ENCODE measurements around the gene RAD51AP1. TPM values are rescaled to one million over a fixed set of nuclear protein-coding genes. Genes with fewer than 3 reads are reported as not detected.

RAD51AP1 gene
- total and polyA plus RNA-seq, 12 donors, result 0.35 to 3.4 (median 1.1) TPM

DNA sequence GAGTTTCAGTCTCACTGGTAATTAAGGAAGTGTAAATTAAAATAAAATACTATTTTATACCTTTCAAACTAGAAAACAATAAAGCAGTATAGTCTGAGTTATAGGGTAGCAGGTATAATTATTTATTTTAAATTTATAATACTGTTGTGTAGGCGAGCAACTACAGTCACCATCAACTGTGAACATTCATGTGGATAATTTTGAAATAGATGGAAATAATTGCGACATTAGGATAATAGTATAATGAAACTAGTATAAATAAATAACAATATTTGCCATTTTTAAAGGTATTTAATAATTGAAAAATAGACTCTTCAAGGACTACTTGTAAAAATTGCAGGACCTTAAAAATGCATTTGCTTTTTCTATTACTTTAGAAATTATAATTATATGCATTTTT is 19.5 kb downstream of the RAD51AP1 start:
- Histone ChIP-seq H3K4me1 (peaks cover 0 to 31% (median 3%) of the 10 kb centered on the region in 9 donors), H3K27me3 (peaks cover 0 to 13% (median 0%) of the 10 kb centered on the region in 7 donors), H3K9me3 (no peaks in the 10 kb centered on the region), H3K4me3 (no peak overlapping the region), H3K36me3 (peaks cover 0 to 10% (median 0%) of the 10 kb centered on the region in 9 donors), H3K27ac (no peak overlapping the region)
- 97 to 100% methylated on average over 2 of the region's 2 CpGs for WGBS, 2 donors
- DNase-seq (no peak), ATAC-seq (no peak)
- intact Hi-C loops (cut with DNase I), result no loop called here
- TF ChIP-seq, protein P1, sequence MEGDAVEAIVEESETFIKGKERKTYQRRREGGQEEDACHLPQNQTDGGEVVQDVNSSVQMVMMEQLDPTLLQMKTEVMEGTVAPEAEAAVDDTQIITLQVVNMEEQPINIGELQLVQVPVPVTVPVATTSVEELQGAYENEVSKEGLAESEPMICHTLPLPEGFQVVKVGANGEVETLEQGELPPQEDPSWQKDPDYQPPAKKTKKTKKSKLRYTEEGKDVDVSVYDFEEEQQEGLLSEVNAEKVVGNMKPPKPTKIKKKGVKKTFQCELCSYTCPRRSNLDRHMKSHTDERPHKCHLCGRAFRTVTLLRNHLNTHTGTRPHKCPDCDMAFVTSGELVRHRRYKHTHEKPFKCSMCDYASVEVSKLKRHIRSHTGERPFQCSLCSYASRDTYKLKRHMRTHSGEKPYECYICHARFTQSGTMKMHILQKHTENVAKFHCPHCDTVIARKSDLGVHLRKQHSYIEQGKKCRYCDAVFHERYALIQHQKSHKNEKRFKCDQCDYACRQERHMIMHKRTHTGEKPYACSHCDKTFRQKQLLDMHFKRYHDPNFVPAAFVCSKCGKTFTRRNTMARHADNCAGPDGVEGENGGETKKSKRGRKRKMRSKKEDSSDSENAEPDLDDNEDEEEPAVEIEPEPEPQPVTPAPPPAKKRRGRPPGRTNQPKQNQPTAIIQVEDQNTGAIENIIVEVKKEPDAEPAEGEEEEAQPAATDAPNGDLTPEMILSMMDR (IDR thresholded peaks at IDR 0.05), result no peak

DNA sequence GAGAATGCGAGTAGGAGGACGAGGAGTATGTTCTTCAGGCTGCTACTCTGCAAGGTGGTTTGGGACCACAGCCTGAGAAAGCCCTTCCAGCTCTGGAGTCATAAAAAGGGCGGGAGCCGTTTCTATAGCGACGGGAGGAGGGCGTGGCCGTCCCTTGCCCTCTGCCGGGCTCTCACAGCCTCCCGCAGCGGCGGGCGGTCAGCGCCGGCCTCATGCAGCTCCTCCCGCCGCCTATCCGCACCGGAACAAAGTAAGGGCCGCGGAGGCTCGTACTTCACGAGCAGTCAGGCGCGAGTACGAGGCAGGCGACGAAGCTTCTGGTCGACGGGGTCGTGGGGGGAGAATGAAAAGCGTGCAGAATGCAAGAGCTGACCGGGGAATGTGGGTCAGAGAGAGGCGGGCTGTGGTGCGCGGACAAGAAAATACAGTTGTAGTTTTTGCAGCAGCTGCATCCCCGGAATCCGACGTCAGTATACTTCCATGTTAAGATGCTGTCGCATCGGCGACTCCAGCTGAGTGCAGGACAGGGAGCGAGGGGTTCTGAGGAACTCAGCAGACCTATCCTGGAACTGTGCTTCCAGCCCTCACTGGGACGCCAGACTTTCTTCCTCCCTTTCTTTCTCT is 23.5 kb downstream of the RAD51AP1 start, which contains the start of gene DYRK4:
Gene DYRK4 (plus strand): TSS at position 175 of the 624 bp plus-strand sequence. CDS start 38 bp downstream, at position 213.
- intact Hi-C loops (cut with DNase I), result no loop called here
- Histone ChIP-seq H3K27me3 (peaks cover 0 to 13% (median 4%) of the 10 kb centered on the region in 7 donors), H3K4me1 (peaks cover 0 to 35% (median 3%) of the 10 kb centered on the region in 9 donors), H3K36me3 (no peaks in the 10 kb centered on the region), H3K4me3 (peak within 1 kb of the TSS in 9 of 10 donors; percentile 3 to 49 (median 40)), H3K9me3 (no peaks in the 10 kb centered on the region), H3K27ac (peak within 1 kb of the TSS in 2 of 10 donors; percentile 30 to 59)
- 6 to 8% methylated on average over 44 of the region's 44 CpGs for WGBS, 2 donors
- DNase-seq, result peak; percentile 75 to 81
- TF ChIP-seq, protein P1 (IDR thresholded peaks at IDR 0.05), result no peak
- peak; percentile 87 to 96 (median 92) for ATAC-seq

DNA sequence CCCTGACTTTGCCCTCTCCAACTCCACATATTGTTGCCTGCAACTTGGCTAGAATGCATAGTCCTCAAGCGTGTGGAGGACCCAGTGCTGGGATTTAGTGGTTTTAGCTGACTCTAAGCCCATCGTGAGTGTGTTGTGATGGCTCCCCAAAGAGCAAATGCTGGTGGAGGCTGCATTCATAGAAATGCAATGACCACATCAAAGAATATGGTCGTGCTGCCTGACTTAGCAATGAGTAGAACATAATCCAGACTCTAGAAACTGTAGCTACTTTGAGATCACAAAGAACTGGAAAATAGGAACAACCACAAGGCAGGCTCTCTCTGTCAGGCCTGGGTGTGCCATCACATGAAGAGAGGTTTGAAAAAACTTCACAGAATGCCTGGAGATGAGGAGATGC is 24.6 kb downstream of the RAD51AP1 start:
- H3K36me3 ChIP-seq, result no peaks in the 10 kb centered on the region
- no peaks in the 10 kb centered on the region for H3K9me3 ChIP-seq
- TF ChIP-seq, protein P1 (IDR thresholded peaks at IDR 0.05), result no peak
- H3K4me1 ChIP-seq, result peaks cover 0 to 40% (median 3%) of the 10 kb centered on the region in 9 donors
- H3K4me3 ChIP-seq, result no peak overlapping the region
- intact Hi-C loops (cut with DNase I), result no loop called here
- H3K27me3 ChIP-seq, result peaks cover 0 to 13% (median 4%) of the 10 kb centered on the region in 7 donors
- 86 to 94% methylated on average over 3 of the region's 3 CpGs for WGBS, 2 donors
- DNase-seq, result no peak
- no peak for ATAC-seq
- no peak overlapping the region for H3K27ac ChIP-seq

DNA sequence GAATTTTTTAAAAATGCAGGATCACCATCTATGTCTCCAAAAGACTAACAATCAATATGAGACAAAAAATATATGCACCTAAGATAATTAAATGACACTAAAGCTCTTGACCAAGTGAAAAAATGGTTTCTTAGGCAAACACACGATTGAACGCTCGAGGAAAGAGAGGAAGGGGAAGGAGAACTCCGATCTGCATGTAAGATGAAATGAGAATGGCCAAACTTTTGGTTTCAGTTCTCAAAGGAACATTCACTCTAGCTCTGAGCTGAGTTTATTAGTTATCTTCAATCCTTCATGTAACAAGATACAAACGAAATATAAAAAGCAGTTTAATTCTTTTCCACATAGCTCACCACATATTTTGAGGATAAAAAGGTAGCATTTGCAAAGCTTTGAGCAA is 26.1 kb downstream of the RAD51AP1 start:
- TF ChIP-seq, protein P1 (IDR thresholded peaks at IDR 0.05), result no peak
- intact Hi-C loops (cut with DNase I), result no loop called here
- DNase-seq (no peak), ATAC-seq (no peak)
- Histone ChIP-seq H3K4me3 (no peak overlapping the region), H3K36me3 (no peaks in the 10 kb centered on the region), H3K4me1 (peaks cover 0 to 41% (median 3%) of the 10 kb centered on the region in 9 donors), H3K9me3 (no peaks in the 10 kb centered on the region), H3K27ac (peak overlapping the region in 1 of 10 donors; percentile 80), H3K27me3 (peaks cover 0 to 13% (median 4%) of the 10 kb centered on the region in 7 donors)
- 60 to 76% methylated on average over 5 of the region's 5 CpGs for WGBS, 2 donors

Measured in heart right ventricle (tissue), 16 donors.